Cardiac fibroblast (primary cell): ENCODE data around the gene PTPRG.

Experiments used
- DNase-seq, 2 donors: peaks; one replicate each; pipeline versions ENCODE4 v3.0.0 to v3.0.0-alpha.2; 2010; ENCODE audit warnings: low read depth in 2 of 2
- H3K4me3 ChIP-seq, 2 donors: replicated peaks in 1 of 2; 1 replicate in 1 of 2; 2 replicates in 1 of 2; pipeline ENCODE4 v1.5.1; 2011; ENCODE audit warnings: low read depth in 2 of 2, low read length in 2 of 2, mild to moderate bottlenecking in 2 of 2, moderate library complexity in 1 of 2
- CTCF ChIP-seq: IDR thresholded peaks from one replicate; pipeline ENCODE4 v1.5.1; 2011; ENCODE audit warnings: low read depth, mild to moderate bottlenecking, low read length, inconsistent platforms

PTPRG gene

GRCh38 chr3:61912158-61912557, 350.8 kb downstream of the PTPRG start:
- DNase-seq = no peak
- no peak overlapping the region for H3K4me3 ChIP-seq
- TF ChIP-seq CTCF = no peak

DNA sequence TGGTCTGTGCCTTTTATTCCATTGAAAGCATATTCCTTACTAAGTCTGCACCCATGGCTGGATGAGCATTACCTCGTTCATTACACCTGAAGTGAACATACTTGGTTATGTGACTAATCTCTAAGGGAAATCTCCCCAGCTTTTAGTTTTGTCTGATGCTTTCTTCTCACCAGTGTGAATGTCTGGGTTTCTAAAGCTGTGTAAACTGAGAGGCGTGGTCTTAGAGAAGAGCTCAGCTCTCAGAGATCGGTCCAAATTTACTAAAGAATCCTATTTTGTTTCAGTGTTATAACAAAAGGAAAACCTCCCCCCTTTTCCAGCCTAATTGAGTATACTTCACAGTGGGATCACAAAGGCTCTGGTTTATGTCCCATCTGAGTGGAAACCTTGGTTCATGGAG, 352.3 kb downstream of the PTPRG start:
- no peak for TF ChIP-seq CTCF
- no peak for DNase-seq
- H3K4me3 ChIP-seq = no peak overlapping the region

DNA sequence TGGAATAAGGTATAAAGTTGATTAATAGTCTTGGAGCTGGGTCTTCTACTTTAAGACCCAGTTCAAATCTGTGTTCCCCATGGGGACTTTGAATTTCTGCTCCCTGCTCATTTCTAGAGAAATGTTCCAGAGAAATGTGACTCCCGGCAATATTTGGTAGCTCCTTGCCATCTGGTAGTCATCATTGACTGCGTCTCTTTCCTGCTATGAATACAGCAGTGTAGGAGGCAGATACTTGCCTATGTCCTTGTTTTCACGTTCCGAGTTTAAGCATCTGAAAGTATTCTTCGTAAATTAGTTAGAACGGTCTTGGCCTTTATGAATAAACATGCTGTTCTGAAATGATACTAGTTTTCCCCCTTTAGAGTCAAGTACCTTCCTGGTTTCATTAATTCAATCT, 352.9 kb downstream of the PTPRG start:
- no peak for TF ChIP-seq CTCF
- no peak overlapping the region for H3K4me3 ChIP-seq
- DNase-seq = no peak

DNA sequence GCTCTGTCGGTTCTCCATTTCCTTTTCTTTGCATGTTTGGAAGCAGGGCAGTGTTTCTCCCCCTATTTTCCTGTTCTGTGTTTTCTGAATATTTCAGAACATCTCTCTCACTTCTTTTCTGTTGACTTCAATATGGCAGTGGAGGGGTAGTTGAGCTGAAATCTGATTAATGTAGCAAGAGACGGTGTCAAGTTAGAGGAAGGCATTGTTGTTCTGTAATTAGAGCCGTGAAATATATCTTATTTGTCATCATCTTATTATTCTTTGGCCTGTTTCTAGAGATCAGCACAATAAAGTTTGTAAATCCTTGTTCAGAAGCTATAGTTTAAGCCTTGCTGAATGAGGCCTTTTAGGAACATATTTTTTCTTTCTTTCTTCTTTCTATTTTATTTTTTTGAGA, 353.9 kb downstream of the PTPRG start:
- H3K4me3 ChIP-seq = no peak overlapping the region
- TF ChIP-seq CTCF = no peak
- no peak for DNase-seq

DNA sequence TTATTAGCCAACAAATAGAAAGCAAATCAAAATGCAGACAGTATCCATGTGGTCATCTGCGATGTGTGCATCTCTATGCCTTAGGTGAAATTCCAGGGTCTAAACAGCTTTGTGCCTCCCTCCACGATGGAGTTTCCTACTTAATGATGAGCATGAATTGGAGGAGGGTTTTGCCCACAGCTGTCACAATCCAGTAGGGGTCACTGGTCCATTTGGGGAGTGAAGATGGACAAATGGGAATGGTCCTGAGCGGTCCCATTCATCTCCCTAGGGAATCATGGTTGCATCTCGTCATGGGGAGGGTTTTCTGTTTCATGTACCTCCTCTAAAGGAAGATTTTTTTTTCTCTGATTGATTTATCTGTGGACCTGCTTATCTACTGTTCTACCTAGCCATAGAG, 358.0 kb downstream of the PTPRG start:
- H3K4me3 ChIP-seq = no peak overlapping the region
- TF ChIP-seq CTCF = no peak
- no peak for DNase-seq

DNA sequence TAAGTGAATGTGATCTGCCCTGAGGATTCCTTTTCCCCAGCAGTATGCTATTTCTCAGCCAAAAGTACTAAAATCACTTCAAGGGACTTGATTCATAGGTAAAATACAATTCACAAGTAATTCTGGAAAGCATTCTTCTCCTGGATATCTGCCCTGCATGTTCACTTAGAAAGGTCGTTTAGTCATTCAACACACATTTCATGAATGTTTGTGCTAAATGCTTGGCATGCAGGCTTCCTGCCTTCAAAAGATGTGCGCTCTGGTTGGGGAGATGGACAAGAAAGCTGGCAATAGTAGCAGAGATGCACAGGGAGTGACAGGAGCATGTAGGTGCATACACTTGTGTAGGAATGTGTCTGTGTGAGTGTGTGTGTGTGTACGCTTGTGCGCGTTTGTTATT, 360.7 kb downstream of the PTPRG start:
- DNase-seq = peak in 1 of 2 donors; percentile 18
- H3K4me3 ChIP-seq = no peak overlapping the region
- no peak for TF ChIP-seq CTCF

DNA sequence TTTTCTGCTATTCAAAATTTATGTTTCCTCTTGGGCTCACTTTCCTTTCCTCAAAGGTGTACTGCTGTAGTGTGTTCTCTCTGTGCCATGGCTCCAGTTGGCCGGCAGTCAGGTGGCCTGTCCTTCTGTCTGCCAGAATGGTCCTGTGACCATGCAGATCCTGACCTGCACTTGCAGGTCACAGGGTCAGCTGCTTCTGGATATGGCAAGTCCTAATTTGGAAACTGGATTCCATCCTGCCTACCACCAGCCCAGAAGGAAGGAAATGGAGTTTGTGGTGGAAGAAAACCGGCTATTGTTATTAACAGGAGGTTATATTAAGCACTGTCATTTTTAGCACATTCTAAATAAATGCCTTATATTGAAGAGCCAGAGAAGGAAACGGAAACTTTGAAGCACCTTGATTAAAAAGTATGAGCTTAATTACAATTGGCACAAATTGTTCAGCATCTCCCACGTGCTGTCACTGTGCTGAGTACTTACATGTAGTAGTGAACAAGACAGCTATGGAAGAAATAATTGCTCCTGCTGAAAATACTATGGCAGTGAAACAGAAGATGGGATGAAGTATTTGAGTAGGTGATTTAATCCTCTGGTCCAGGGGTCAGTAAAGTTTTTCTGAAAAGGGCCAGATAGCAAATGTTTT, 362.8 kb downstream of the PTPRG start:
- H3K4me3 ChIP-seq = no peak overlapping the region
- no peak for DNase-seq
- no peak for TF ChIP-seq CTCF
